Breast epithelium (tissue), 4 donors: Measurements from ENCODE around the gene KLK8. TPM values are rescaled to one million over a fixed set of nuclear protein-coding genes. Genes with fewer than 3 reads are reported as not detected.

Source experiments
- DNase-seq, 2 donors: peaks; one replicate each; pipeline ENCODE4 v3.0.0-alpha.2; 2019; ENCODE audit warnings: low spot score in 2 of 2
- H3K27ac ChIP-seq, 2 donors: fragments of 200-600 bp; sonication (generic) in 1 of 2; one replicate each; pipeline ENCODE4 v1.5.1; 2016 to 2019; ENCODE audit warnings: mild to moderate bottlenecking in 1 of 2
- H3K27me3 ChIP-seq, 2 donors: fragments of 200-600 bp; sonication (generic) in 1 of 2; one replicate each; pipeline versions ENCODE4 v1.5.1 to v1.6.0; 2017 to 2019; ENCODE audit warnings: control low read depth in 1 of 2, mild to moderate bottlenecking in 1 of 2
- H3K36me3 ChIP-seq: fragments of 200-600 bp; one replicate; pipeline ENCODE4 v1.5.1; 2019
- H3K4me1 ChIP-seq, 2 donors: fragments of 200-600 bp; sonication (generic); one replicate each; pipeline ENCODE4 v1.5.1; 2016 to 2019; ENCODE audit warnings: control low read depth in 1 of 2
- H3K4me3 ChIP-seq, 3 donors: fragments of 200-600 bp; sonication (generic); 1 replicate in 2 of 3; 2 replicates in 1 of 3; pipeline ENCODE4 v1.5.1; 2016 to 2019; ENCODE audit warnings: mild to moderate bottlenecking in 3 of 3, moderate library complexity in 2 of 3
- H3K9me3 ChIP-seq, 2 donors: fragments of 200-600 bp; sonication (generic) in 1 of 2; one replicate each; pipeline ENCODE4 v1.5.1; 2016 to 2019; ENCODE audit warnings: control low read depth in 1 of 2
- POLR2A ChIP-seq: fragments of 450-650 bp; IDR thresholded peaks from one replicate; pipeline ENCODE4 v1.6.1; 2016; ENCODE audit warnings: antibody characterized with exemption, mild to moderate bottlenecking, moderate library complexity
- POLR2AphosphoS5 ChIP-seq, 3 donors: sonication (generic); formaldehyde crosslinking; IDR thresholded peaks; one replicate each; pipeline ENCODE4 v1.6.1; 2017; ENCODE audit warnings: antibody characterized with exemption in 3 of 3
- intact Hi-C: fragments of 100-400 bp; cut with DNase I; formaldehyde crosslinking; loops from one replicate; pipeline ENCODE4 v1.15.1; 2023; ENCODE audit warnings: low total_unique reads
- total RNA-seq, 3 donors: library from RNA; depleted of rRNA; stranded (reverse); fragments of >200 nt; gene quantifications; one replicate each; pipeline ENCODE4 v1.1.0, GENCODE V29; 2016
- TF ChIP-seq, protein P1 (sequence below), 3 donors: fragments of 450-650 bp; IDR thresholded peaks; one replicate each; pipeline ENCODE4 v1.5.1; 2016 to 2017; ENCODE audit warnings: antibody characterized with exemption in 3 of 3, mild to moderate bottlenecking in 3 of 3, moderate library complexity in 3 of 3

The KLK8 gene
- total RNA-seq, 3 donors from 2014 or later = 13.4 to 46.2 TPM; not detected in 1

- no peaks in the 10 kb centered on the region for H3K9me3 ChIP-seq
- no peaks in the 10 kb centered on the region for H3K36me3 ChIP-seq
- H3K27ac ChIP-seq = no peak overlapping the region
- no peaks in the 10 kb centered on the region for H3K27me3 ChIP-seq
- no peak overlapping the region for H3K4me3 ChIP-seq
- intact Hi-C loops = no loop called here
- TF ChIP-seq POLR2A (no peak), POLR2AphosphoS5 (IDR thresholded peaks at IDR 0.05) (no peak)
- TF ChIP-seq, protein P1, sequence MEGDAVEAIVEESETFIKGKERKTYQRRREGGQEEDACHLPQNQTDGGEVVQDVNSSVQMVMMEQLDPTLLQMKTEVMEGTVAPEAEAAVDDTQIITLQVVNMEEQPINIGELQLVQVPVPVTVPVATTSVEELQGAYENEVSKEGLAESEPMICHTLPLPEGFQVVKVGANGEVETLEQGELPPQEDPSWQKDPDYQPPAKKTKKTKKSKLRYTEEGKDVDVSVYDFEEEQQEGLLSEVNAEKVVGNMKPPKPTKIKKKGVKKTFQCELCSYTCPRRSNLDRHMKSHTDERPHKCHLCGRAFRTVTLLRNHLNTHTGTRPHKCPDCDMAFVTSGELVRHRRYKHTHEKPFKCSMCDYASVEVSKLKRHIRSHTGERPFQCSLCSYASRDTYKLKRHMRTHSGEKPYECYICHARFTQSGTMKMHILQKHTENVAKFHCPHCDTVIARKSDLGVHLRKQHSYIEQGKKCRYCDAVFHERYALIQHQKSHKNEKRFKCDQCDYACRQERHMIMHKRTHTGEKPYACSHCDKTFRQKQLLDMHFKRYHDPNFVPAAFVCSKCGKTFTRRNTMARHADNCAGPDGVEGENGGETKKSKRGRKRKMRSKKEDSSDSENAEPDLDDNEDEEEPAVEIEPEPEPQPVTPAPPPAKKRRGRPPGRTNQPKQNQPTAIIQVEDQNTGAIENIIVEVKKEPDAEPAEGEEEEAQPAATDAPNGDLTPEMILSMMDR (IDR thresholded peaks at IDR 0.05) = no peak
- H3K4me1 ChIP-seq = peaks cover 0 to 3% of the 10 kb centered on the region in 2 donors
- DNase-seq = no peak
These were observed 37.1 kb downstream of the KLK8 start for GRCh38 chr19:50964266-50964665.

DNA sequence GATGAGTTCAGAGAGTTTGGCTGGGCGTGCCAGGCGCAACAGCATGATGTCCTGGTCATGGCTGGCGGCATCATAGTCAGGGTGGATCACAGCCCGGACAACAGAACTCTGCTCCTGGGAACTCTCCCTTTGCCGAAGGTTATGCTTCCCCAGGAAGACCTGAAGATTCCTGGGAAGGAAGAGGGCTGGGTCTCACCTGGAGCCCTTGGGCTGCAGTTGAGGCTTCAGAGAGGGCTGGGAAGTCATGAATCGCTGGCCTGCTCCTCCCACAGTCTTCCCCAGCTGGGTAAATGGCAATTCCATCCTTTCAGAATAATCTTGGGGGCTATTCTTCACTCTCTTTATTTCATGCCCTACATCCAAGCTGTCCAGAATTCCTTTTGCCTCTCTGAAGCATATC lies 38.0 kb downstream of the KLK8 start:
- H3K36me3 ChIP-seq = no peaks in the 10 kb centered on the region
- DNase-seq = no peak
- H3K27ac ChIP-seq = no peak overlapping the region
- no peak overlapping the region for H3K4me3 ChIP-seq
- TF ChIP-seq, protein P1 (IDR thresholded peaks at IDR 0.05) = no peak
- TF ChIP-seq POLR2A = no peak
- TF ChIP-seq POLR2AphosphoS5 (IDR thresholded peaks at IDR 0.05) = no peak
- H3K4me1 ChIP-seq = peaks cover 0 to 3% of the 10 kb centered on the region in 2 donors
- intact Hi-C loops = no loop called here
- H3K27me3 ChIP-seq = no peaks in the 10 kb centered on the region
- no peaks in the 10 kb centered on the region for H3K9me3 ChIP-seq

DNA sequence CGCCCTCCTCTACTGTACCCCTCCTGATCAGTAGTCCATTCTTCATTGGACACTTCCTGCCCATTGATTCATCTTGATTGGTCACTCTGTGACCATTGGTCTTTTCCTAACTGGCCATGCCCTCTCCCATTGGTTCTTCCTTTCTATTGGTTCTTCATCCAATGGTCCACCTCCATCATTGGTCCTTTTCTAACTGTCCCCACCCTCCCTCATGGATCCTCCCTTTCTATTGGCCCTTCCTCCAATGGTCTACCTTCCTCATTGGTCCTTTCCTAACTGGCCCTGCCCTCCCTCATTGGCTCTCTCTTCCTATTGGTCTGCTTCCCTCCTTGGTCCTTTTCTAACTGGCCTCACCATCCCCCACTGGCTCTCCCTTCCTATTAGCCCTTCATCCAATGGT lies 39.2 kb downstream of the KLK8 start:
- TF ChIP-seq POLR2A (no peak), POLR2AphosphoS5 (IDR thresholded peaks at IDR 0.05) (no peak)
- TF ChIP-seq, protein P1 (IDR thresholded peaks at IDR 0.05) = no peak
- DNase-seq = no peak
- intact Hi-C loops = no loop called here
- no peak overlapping the region for H3K4me3 ChIP-seq
- no peaks in the 10 kb centered on the region for H3K36me3 ChIP-seq
- H3K4me1 ChIP-seq = no peaks in the 10 kb centered on the region
- H3K9me3 ChIP-seq = no peaks in the 10 kb centered on the region
- peaks cover 0 to 5% of the 10 kb centered on the region in 2 donors for H3K27me3 ChIP-seq
- no peak overlapping the region for H3K27ac ChIP-seq

DNA sequence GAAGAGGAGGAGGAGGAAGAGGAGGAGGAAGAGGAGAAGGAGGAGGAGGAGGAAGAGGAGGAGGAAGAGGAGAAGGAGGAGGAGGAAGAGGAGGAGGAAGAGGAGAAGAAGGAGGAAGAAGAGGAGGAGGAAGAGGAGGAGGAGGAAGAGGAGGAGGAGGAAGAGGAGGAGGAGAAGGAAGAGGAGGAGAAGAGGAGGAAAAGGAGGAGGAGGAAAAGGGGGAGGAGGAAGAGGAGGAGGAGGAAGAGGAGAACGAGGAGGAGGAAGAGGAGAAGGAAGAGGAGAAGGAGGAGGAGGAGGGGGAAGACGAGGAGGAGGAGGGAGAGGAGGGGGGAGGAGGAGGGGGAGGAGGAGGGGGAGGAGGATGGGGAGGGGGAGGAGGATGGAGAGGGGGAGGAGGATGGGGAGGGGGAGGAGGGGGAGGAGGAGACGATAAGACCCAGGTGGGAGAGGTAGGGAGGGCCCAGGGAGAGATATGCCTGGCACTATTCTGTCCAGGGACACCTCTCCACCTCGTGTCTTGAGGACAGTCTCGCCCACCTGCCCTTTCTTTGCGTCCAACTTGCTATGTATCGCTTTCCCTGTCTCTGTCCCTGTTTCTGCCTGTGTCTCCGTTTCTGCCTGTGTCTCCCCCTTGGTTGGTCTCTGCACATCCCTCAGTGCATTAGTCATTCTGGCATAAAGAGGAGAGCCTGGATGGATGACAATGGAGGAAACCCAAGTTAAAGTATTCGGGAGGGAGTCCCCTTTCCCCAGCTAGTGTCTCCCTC lies 41.5 kb downstream of the KLK8 start:
- Histone ChIP-seq H3K9me3 (no peaks in the 10 kb centered on the region), H3K27me3 (peaks cover 0 to 5% of the 10 kb centered on the region in 2 donors), H3K27ac (no peak overlapping the region), H3K4me3 (no peak overlapping the region), H3K36me3 (no peaks in the 10 kb centered on the region), H3K4me1 (no peaks in the 10 kb centered on the region)
- intact Hi-C loops = no loop called here
- no peak for DNase-seq
- TF ChIP-seq POLR2A = no peak
- TF ChIP-seq, protein P1 (IDR thresholded peaks at IDR 0.05) = no peak
- no peak for TF ChIP-seq POLR2AphosphoS5 (IDR thresholded peaks at IDR 0.05)

GRCh38 chr19:50957587-50957986 lies 43.8 kb downstream of the KLK8 start:
- TF ChIP-seq POLR2AphosphoS5 (IDR thresholded peaks at IDR 0.05) (no peak), POLR2A (no peak)
- TF ChIP-seq, protein P1 (IDR thresholded peaks at IDR 0.05) = no peak
- no peak for DNase-seq

More at GRCh38 chr19:50957587-50957986, 43.8 kb downstream of the KLK8 start:
- peaks cover 0 to 5% of the 10 kb centered on the region in 2 donors for H3K27me3 ChIP-seq
- no peak overlapping the region for H3K27ac ChIP-seq
- H3K9me3 ChIP-seq = no peaks in the 10 kb centered on the region
- no peaks in the 10 kb centered on the region for H3K36me3 ChIP-seq
- intact Hi-C loops = no loop called here
- H3K4me1 ChIP-seq = no peaks in the 10 kb centered on the region
- H3K4me3 ChIP-seq = no peak overlapping the region
